Eye (tissue), 1 donor: ENCODE data around the gene TUBGCP3.
"Not testable (repeated sequence)": the region's sequence is repeated elsewhere in the genome, so short reads cannot be mapped to it uniquely, and the experiment has no call there.

Experiments used
- DNase-seq: peaks from one replicate; pipeline ENCODE4 v3.0.0-alpha.2; 2015

TUBGCP3 gene

GRCh38 chr13:112574834-112575613 lies 12.9 kb downstream of the TUBGCP3 start:
- no peak for DNase-seq

DNA sequence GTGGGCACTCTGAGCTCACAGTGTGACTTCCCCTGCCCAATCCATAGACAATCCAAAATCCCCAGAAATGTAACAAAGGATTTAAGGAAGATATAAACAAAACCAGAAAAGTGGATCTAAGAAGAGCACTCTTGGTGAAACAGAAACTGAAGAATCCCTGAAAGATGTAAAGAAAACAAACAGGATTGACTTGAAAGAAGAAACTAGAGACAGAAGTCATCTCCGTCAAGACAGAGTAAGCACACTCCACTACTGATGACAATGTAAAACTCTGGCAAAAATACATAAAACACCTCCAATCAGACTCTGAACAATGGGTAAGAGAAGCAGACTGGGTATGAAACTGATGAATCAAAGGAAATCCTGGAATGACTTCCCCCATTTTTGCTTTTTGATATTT lies 13.5 kb downstream of the TUBGCP3 start:
- no peak for DNase-seq

GRCh38 chr13:112573710-112574109 lies 14.2 kb downstream of the TUBGCP3 start:
- no peak for DNase-seq

DNA sequence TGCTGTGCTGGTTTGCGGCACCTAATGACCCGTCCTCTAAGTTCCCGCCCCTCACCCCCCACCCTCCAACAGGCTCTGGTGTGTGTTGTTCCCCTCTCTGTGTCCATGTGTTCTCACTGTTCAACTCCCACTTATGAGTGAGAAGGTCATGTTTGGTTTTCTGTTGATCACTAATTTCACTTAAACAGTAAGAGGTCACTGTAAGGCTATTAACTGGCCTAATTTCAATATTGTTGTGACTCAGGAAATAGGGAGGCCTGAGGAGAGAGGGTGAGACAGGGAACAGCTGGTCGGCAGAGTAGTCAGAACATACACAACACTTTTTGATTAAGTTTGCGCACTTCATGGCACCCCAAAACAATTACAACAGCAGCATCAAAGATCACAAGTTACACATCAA lies 15.6 kb downstream of the TUBGCP3 start:
- DNase-seq, result no peak

DNA sequence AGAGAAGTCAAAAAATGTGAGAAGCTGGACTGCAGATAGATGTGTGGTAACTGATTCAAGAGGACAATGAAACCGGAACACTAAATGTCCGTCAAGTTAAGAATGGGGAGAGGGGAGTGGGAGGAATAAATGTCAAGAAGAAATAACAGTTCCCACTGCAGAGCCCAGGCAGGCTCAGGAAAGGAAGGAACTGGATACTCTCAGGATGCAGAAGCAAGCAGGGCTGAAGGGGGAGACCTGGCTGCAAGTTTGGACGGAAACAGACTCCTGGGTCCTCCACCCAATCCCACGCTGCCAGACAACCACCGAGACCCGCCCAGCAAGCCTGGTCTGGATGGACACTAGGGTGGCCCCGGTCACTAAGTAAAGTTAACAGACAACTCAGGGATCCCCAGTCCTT lies 18.1 kb downstream of the TUBGCP3 start:
- DNase-seq, result no peak

GRCh38 chr13:112567161-112567862 lies 20.6 kb downstream of the TUBGCP3 start:
- DNase-seq, result no peak

- DNase-seq, result no peak
Measured at GRCh38 chr13:112562786-112563383, 25.1 kb downstream of the TUBGCP3 start.

- no peak for DNase-seq
Measured at GRCh38 chr13:112562254-112562653, 25.7 kb downstream of the TUBGCP3 start.

- no peak for DNase-seq
Measured at GRCh38 chr13:112561478-112561877, 26.5 kb downstream of the TUBGCP3 start.

DNA sequence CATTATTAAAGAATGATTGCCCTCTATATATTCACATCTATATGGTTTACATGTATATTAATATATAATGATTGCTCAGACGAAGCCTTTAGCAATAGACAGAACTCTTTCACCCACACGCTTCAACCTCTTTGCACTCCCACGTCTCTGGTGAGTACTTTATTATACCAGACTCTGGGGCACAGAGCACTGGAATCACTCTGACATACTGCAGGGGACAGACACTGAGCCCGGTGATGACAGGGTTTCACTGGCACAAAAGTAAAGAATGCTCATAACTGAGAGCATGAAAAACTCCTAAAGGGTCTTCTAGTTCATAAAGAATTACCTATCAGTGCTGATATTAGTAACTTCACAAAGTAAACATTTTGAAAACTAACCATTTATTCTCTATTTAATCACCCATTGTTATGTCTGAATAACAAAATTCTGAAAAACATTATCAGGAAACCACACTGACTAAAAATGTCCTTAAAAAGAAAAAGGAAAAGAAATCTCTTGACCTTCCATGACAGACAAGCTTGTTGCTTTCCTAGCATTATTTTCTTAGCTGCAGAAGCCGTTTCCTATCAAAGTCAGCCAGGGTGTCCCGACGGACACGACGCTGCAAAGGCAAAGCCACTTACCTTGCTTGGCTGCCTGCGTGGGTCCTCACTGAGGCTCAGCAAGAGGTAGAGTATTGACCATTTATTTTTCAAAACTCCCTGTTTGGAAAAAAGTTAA lies 29.1 kb downstream of the TUBGCP3 start:
- DNase-seq, result no peak

GRCh38 chr13:112556600-112556999 lies 31.4 kb downstream of the TUBGCP3 start:
- no peak for DNase-seq

- no peak for DNase-seq
Measured at GRCh38 chr13:112554214-112554850, 33.6 kb downstream of the TUBGCP3 start.

GRCh38 chr13:112548975-112549374 lies 39.0 kb downstream of the TUBGCP3 start:
- DNase-seq, result not testable (repeated sequence)

DNA sequence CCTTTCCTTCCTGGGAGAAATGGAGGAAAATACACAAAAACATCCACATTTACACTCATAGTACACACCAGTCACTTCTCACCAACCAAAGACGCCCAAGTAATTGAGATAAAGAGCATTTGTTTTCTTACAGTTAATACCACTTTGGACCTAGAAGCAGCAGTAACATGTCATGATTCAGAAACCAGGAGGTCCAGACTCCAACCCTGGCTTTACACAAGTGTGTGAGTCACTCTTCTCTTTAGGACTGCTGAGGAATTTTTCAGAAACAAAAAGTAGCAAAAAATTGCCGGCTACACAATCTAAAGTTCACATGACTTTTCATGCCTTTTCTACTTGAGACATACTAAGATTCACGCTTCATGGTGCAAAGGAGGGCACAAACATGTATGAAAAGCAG lies 42.1 kb downstream of the TUBGCP3 start:
- DNase-seq, result no peak

- no peak for DNase-seq
Measured at GRCh38 chr13:112532837-112533745, 54.9 kb downstream of the TUBGCP3 start.

GRCh38 chr13:112531263-112531794 lies 56.6 kb downstream of the TUBGCP3 start:
- DNase-seq, result no peak

DNA sequence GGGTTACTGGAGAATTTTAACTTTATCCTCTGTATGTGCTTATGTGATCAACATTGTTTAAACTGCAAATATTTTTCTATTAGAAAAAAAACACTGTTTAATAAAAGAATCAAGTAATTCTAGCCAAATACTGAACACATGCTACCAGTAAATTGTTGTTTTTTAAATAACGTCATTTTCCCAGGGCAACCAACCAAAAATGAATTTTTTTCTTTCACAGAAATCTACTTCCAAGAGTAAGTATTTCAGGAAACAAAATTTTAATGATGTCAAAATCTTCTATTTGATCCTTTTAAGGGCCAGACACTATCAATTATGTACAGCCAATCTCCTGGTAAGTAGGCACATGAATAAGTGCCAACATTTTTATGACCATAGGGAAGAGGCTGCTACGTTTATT lies 57.1 kb downstream of the TUBGCP3 start:
- no peak for DNase-seq

DNA sequence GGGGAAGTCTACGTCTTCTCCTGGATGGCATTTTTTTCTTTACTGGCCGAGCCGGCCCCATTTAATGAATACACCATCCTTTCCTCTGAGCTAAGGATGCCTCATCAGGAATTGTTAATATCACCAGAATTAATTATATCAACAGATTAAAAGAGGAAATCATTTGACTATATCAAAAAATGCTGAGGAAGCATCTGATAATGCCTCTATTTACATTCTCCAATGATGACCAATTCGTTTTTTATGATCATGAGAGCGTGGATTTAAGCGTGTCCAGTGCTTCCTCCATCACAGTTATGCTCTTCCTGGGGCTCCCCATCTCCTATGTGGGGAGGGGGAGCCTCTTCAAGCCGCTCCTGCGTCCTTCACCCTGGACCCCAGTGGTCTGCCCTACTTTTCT lies 58.7 kb downstream of the TUBGCP3 start:
- no peak for DNase-seq

DNA sequence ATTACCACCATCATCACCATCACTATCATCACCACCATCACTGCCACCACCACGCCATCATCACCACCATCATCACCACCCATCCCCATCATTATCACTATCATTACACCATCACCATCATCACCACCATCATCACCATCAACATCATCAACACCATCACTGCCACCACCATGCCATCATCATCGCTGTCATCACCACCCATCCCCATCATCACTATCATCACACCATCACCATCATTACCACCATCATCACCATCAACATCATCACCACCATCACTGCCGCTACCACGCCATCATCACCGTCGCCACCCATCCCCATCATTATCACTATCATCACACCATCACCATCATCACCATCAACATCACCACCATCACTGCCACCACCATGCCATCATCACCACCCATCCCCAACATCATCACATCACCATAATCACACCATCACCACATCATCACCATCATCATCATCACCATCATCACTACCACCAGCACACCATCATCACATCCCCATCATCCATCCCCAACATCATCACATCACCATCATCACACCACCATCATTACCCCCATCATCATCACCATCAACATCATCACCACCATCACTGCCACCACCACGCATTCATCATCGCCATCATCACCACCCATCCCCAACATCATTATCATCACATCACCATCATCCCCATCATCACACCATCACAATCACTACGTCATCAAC lies 61.7 kb downstream of the TUBGCP3 start:
- no peak for DNase-seq

GRCh38 chr13:112525356-112525945 lies 62.5 kb downstream of the TUBGCP3 start:
- no peak for DNase-seq
